GM23338 (cell line): Measurements from ENCODE around the gene PTPDC1. TPM values are rescaled to one million over a fixed set of nuclear protein-coding genes. Genes with fewer than 3 reads are reported as not detected.

Source experiments
- ATAC-seq: fragments of 200-7000 bp; cut with Tn5 transposase; 3 replicates; pipeline ENCODE4 v1.9.1; 2020
- DNase-seq: peaks from one replicate; pipeline ENCODE4 v3.0.0-alpha.2; 2015; ENCODE audit warnings: low spot score
- H2AFZ ChIP-seq: fragments of 200-600 bp; sonication (generic); 2 replicates; pipeline ENCODE4 v1.8.0; 2016; ENCODE audit warnings: antibody characterized with exemption, mild to moderate bottlenecking, moderate library complexity
- H3F3A ChIP-seq: fragments of 200-600 bp; sonication (generic); replicated peaks from 2 replicates; pipeline ENCODE4 v1.8.0; 2017; ENCODE audit warnings: antibody characterized with exemption, mixed run types, low read depth
- H3K27ac ChIP-seq: fragments of 200-600 bp; sonication (generic); 2 replicates; pipeline ENCODE4 v1.6.1; 2016; ENCODE audit warnings: low read depth
- H3K27me3 ChIP-seq: fragments of 200-600 bp; sonication (generic); 2 replicates; pipeline ENCODE4 v1.8.0; 2016; ENCODE audit warnings: mild to moderate bottlenecking, mixed run types, moderate library complexity; ENCODE audit not compliant: insufficient read depth
- H3K36me3 ChIP-seq: fragments of 200-600 bp; sonication (generic); 2 replicates; pipeline ENCODE4 v1.8.0; 2016; ENCODE audit warnings: mild to moderate bottlenecking; ENCODE audit not compliant: insufficient read depth
- H3K4me1 ChIP-seq: fragments of 200-600 bp; sonication (generic); 2 replicates; pipeline ENCODE4 v1.8.0; 2016; ENCODE audit warnings: mild to moderate bottlenecking, moderate library complexity; ENCODE audit not compliant: insufficient read depth
- H3K4me2 ChIP-seq: fragments of 200-600 bp; sonication (generic); 2 replicates; pipeline ENCODE4 v1.7.1; 2017; ENCODE audit warnings: mixed run types
- H3K4me3 ChIP-seq: fragments of 200-600 bp; sonication (generic); 2 replicates; pipeline ENCODE4 v1.6.1; 2016; ENCODE audit warnings: mixed run types
- H3K79me2 ChIP-seq: fragments of 200-600 bp; sonication (generic); replicated peaks from 2 replicates; pipeline ENCODE4 v1.8.0; 2017; ENCODE audit warnings: mild to moderate bottlenecking; ENCODE audit not compliant: insufficient read depth
- H3K9me2 ChIP-seq: fragments of 200-600 bp; sonication (generic); 2 replicates; pipeline ENCODE4 v1.8.0; 2017; ENCODE audit not compliant: insufficient read depth
- H4K20me1 ChIP-seq: fragments of 200-600 bp; sonication (generic); replicated peaks from 2 replicates; pipeline ENCODE4 v1.8.0; 2017; ENCODE audit warnings: mild to moderate bottlenecking; ENCODE audit not compliant: insufficient read depth
- H3K27ac Mint-ChIP-seq: 2 replicates; pipeline ENCODE4 v1.8.0; 2020; ENCODE audit warnings: inconsistent platforms, mild to moderate bottlenecking, moderate library complexity, mixed read lengths
- H3K27me3 Mint-ChIP-seq: 3 replicates; pipeline ENCODE4 v1.8.0; 2022; ENCODE audit warnings: low read depth, mild to moderate bottlenecking, moderate library complexity, mixed read lengths, inconsistent platforms; ENCODE audit not compliant: insufficient read depth, poor library complexity
- H3K36me3 Mint-ChIP-seq: 3 replicates; pipeline ENCODE4 v1.8.0; 2021; ENCODE audit warnings: low read depth, mild to moderate bottlenecking, inconsistent platforms, moderate library complexity, mixed read lengths
- H3K4me1 Mint-ChIP-seq: 3 replicates; pipeline ENCODE4 v1.8.0; 2020; ENCODE audit warnings: mild to moderate bottlenecking, inconsistent platforms, mixed read lengths
- H3K4me3 Mint-ChIP-seq: 3 replicates; pipeline ENCODE4 v1.8.0; 2021; ENCODE audit warnings: moderate library complexity, mild to moderate bottlenecking, inconsistent platforms, mixed read lengths
- H3K9me3 Mint-ChIP-seq: 3 replicates; pipeline ENCODE4 v1.8.0; 2020; ENCODE audit warnings: moderate library complexity, mild to moderate bottlenecking, inconsistent platforms, mixed read lengths
- CREB1 ChIP-seq: fragments of 250-450 bp; sonication (Bioruptor Pico); IDR thresholded peaks from 2 replicates; pipeline ENCODE4 v1.5.0; 2020; ENCODE audit warnings: low read depth, mild to moderate bottlenecking, moderate library complexity
- CTCF ChIP-seq, 2 experiments: fragments of 200-600 bp in 1 of 2; sonication (generic) in 1 of 2; conservative IDR thresholded peaks; 2 replicates each; pipeline versions ENCODE4 v1.5.1 to v1.6.1; 2016 to 2017; ENCODE audit warnings: antibody characterized with exemption in 2 of 2, low read depth in 2 of 2, mild to moderate bottlenecking in 2 of 2, moderate library complexity in 1 of 2
- ETS1 ChIP-seq: IDR thresholded peaks from 2 replicates; pipeline ENCODE4 v1.6.1; 2016; ENCODE audit warnings: antibody characterized with exemption
- EZH2 ChIP-seq: fragments of 200-600 bp; sonication (generic); IDR thresholded peaks from one replicate; pipeline ENCODE4 v1.8.0; 2017; ENCODE audit warnings: antibody characterized with exemption, mild to moderate bottlenecking, low read depth; ENCODE audit not compliant: unreplicated experiment
- EZH2phosphoT487 ChIP-seq: fragments of 200-600 bp; sonication (generic); IDR thresholded peaks from one replicate; pipeline ENCODE4 v1.8.1; 2018; ENCODE audit warnings: antibody characterized with exemption; ENCODE audit not compliant: unreplicated experiment
- JUNB ChIP-seq: IDR thresholded peaks from one replicate; pipeline ENCODE4 v1.6.1; 2016; ENCODE audit warnings: antibody characterized with exemption; ENCODE audit not compliant: unreplicated experiment
- NANOG ChIP-seq: IDR thresholded peaks from 2 replicates; pipeline ENCODE4 v1.6.1; 2016; ENCODE audit warnings: antibody characterized with exemption, borderline replicate concordance
- POLR2AphosphoS5 ChIP-seq: IDR thresholded peaks from 2 replicates; pipeline ENCODE4 v1.6.1; 2016; ENCODE audit warnings: antibody characterized with exemption, low read depth
- STAT1 ChIP-seq: IDR thresholded peaks from one replicate; pipeline ENCODE4 v1.6.1; 2016; ENCODE audit warnings: antibody characterized with exemption; ENCODE audit not compliant: unreplicated experiment
- ZNF114 ChIP-seq: fragments of 250-450 bp; sonication (Bioruptor Pico); IDR thresholded peaks from 2 replicates; pipeline ENCODE4 v1.5.0; 2020; ENCODE audit warnings: mild to moderate bottlenecking, moderate library complexity
- ZNF331 ChIP-seq: fragments of 250-450 bp; sonication (Bioruptor Pico); IDR thresholded peaks from 2 replicates; pipeline ENCODE4 v1.5.0; 2020; ENCODE audit warnings: low read depth, mild to moderate bottlenecking, moderate library complexity
- polyA plus RNA-seq: library from polyadenylated mRNA; unstranded; fragments of >200 nt; fragmentation: Nextera tagmentation; extraction: Ambion mirVana; gene quantifications from 2 replicates; pipeline ENCODE4 v1.2.1, GENCODE V29; 2016
- total RNA-seq: library from RNA; depleted of rRNA; stranded (reverse); fragments of >200 nt; shearing (Covaris generic); gene quantifications from 2 replicates; pipeline ENCODE4 v1.2.3, GENCODE V29; 2014
- TF ChIP-seq, protein P1 (sequence below): fragments of 250-450 bp; sonication (Bioruptor Pico); IDR thresholded peaks from 2 replicates; pipeline ENCODE4 v1.5.0; 2020; ENCODE audit warnings: mild to moderate bottlenecking, moderate library complexity
- TF ChIP-seq, protein P2 (sequence below): IDR thresholded peaks from one replicate; pipeline ENCODE4 v1.6.1; 2018; ENCODE audit warnings: antibody characterized with exemption; ENCODE audit not compliant: unreplicated experiment

Gene PTPDC1
- total and polyA plus RNA-seq, 2 experiments from 2014 or later = 4.3 to 10.6 TPM

DNA sequence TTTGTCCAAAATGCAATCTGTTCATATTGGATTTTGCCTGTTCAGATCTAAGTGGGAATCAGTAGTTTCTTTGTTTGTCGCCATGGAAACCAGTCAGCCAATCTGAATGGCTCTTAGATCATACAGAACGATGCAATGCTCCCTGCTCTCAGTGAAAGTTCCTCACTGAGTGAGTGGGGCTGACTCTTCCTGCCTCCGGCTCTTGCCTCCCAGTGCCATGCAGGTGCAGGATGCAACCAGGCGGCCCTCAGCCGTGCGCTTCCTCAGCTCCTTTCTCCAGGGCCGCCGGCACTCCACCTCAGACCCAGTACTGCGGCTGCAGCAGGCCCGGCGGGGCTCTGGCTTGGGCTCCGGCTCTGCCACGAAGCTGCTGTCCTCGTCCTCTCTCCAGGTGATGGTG is at the start of gene PTPDC1 (continued):
- TF ChIP-seq ZNF331 (CRISPR knock-in tag) = no peak
- no peak for TF ChIP-seq EZH2phosphoT487

DNA sequence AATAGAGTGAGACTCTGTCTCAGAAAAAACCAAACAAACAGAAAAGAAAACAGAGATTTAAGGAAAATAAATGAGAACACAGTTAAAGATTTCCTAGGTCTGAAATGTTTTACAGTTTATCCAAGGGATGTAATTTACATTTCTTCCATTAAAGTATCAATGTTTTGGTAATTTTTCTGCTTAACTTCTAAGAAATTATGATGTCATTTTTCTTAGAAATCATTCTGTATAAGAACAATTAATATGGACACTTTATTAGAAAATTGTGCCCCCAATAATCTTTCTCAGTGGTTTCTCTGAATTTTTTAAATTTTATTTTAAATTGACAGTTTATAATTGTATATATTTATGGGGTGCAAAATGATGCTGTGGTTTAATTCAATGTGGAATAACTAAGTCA is 49.8 kb upstream of the PTPDC1 start:
- Mint-ChIP-seq H3K4me3 (no peak overlapping the region), H3K9me3 (peaks cover 14% of the 10 kb centered on the region; the same call in 2 of the 3 replicates), H3K27me3 (peaks cover 22% of the 10 kb centered on the region), H3K4me1 (peaks cover 7% of the 10 kb centered on the region; the same call in 1 of the 3 replicates), H3K27ac (no peak overlapping the region), H3K36me3 (peaks cover 10% of the 10 kb centered on the region)
- Histone ChIP-seq H4K20me1 (no peaks in the 10 kb centered on the region; the same call in 1 of the 2 replicates), H3K36me3 (no peaks in the 10 kb centered on the region), H3K4me3 (no peak overlapping the region), H3K9me2 (peaks cover 5% of the 10 kb centered on the region), H3K27me3 (peaks cover 21% of the 10 kb centered on the region), H3K4me1 (peaks cover 10% of the 10 kb centered on the region), H3F3A (no peaks in the 10 kb centered on the region), H2AFZ (no peak overlapping the region), H3K79me2 (peaks cover 4% of the 10 kb centered on the region; the same call in 1 of the 2 replicates), H3K27ac (no peak overlapping the region), H3K4me2 (no peak overlapping the region)
- TF ChIP-seq JUNB (no peak), CTCF (conservative IDR thresholded peaks at IDR 0.05; ENCODE audit: low read depth in 2 of 2) (no peak), POLR2AphosphoS5 (no peak), EZH2 (no peak), ZNF331 (CRISPR knock-in tag) (no peak), NANOG (no peak), CREB1 (no peak), EZH2phosphoT487 (no peak), STAT1 (no peak), ZNF114 (CRISPR knock-in tag) (no peak), ETS1 (no peak)
- TF ChIP-seq, protein P1, sequence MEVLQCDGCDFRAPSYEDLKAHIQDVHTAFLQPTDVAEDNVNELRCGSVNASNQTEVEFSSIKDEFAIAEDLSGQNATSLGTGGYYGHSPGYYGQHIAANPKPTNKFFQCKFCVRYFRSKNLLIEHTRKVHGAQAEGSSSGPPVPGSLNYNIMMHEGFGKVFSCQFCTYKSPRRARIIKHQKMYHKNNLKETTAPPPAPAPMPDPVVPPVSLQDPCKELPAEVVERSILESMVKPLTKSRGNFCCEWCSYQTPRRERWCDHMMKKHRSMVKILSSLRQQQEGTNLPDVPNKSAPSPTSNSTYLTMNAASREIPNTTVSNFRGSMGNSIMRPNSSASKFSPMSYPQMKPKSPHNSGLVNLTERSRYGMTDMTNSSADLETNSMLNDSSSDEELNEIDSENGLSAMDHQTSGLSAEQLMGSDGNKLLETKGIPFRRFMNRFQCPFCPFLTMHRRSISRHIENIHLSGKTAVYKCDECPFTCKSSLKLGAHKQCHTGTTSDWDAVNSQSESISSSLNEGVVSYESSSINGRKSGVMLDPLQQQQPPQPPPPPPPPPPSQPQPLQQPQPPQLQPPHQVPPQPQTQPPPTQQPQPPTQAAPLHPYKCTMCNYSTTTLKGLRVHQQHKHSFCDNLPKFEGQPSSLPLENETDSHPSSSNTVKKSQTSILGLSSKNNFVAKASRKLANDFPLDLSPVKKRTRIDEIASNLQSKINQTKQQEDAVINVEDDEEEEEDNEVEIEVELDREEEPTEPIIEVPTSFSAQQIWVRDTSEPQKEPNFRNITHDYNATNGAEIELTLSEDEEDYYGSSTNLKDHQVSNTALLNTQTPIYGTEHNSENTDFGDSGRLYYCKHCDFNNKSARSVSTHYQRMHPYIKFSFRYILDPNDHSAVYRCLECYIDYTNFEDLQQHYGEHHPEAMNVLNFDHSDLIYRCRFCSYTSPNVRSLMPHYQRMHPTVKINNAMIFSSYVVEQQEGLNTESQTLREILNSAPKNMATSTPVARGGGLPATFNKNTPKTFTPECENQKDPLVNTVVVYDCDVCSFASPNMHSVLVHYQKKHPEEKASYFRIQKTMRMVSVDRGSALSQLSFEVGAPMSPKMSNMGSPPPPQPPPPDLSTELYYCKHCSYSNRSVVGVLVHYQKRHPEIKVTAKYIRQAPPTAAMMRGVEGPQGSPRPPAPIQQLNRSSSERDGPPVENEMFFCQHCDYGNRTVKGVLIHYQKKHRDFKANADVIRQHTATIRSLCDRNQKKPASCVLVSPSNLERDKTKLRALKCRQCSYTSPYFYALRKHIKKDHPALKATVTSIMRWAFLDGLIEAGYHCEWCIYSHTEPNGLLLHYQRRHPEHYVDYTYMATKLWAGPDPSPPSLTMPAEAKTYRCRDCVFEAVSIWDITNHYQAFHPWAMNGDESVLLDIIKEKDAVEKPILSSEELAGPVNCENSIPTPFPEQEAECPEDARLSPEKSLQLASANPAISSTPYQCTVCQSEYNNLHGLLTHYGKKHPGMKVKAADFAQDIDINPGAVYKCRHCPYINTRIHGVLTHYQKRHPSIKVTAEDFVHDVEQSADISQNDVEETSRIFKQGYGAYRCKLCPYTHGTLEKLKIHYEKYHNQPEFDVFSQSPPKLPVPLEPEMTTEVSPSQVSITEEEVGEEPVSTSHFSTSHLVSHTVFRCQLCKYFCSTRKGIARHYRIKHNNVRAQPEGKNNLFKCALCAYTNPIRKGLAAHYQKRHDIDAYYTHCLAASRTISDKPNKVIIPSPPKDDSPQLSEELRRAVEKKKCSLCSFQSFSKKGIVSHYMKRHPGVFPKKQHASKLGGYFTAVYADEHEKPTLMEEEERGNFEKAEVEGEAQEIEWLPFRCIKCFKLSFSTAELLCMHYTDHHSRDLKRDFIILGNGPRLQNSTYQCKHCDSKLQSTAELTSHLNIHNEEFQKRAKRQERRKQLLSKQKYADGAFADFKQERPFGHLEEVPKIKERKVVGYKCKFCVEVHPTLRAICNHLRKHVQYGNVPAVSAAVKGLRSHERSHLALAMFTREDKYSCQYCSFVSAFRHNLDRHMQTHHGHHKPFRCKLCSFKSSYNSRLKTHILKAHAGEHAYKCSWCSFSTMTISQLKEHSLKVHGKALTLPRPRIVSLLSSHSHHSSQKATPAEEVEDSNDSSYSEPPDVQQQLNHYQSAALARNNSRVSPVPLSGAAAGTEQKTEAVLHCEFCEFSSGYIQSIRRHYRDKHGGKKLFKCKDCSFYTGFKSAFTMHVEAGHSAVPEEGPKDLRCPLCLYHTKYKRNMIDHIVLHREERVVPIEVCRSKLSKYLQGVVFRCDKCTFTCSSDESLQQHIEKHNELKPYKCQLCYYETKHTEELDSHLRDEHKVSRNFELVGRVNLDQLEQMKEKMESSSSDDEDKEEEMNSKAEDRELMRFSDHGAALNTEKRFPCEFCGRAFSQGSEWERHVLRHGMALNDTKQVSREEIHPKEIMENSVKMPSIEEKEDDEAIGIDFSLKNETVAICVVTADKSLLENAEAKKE (CRISPR knock-in tag) = no peak
- TF ChIP-seq, protein P2, sequence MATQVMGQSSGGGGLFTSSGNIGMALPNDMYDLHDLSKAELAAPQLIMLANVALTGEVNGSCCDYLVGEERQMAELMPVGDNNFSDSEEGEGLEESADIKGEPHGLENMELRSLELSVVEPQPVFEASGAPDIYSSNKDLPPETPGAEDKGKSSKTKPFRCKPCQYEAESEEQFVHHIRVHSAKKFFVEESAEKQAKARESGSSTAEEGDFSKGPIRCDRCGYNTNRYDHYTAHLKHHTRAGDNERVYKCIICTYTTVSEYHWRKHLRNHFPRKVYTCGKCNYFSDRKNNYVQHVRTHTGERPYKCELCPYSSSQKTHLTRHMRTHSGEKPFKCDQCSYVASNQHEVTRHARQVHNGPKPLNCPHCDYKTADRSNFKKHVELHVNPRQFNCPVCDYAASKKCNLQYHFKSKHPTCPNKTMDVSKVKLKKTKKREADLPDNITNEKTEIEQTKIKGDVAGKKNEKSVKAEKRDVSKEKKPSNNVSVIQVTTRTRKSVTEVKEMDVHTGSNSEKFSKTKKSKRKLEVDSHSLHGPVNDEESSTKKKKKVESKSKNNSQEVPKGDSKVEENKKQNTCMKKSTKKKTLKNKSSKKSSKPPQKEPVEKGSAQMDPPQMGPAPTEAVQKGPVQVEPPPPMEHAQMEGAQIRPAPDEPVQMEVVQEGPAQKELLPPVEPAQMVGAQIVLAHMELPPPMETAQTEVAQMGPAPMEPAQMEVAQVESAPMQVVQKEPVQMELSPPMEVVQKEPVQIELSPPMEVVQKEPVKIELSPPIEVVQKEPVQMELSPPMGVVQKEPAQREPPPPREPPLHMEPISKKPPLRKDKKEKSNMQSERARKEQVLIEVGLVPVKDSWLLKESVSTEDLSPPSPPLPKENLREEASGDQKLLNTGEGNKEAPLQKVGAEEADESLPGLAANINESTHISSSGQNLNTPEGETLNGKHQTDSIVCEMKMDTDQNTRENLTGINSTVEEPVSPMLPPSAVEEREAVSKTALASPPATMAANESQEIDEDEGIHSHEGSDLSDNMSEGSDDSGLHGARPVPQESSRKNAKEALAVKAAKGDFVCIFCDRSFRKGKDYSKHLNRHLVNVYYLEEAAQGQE = no peak
- DNase-seq = no peak
- no peak for ATAC-seq
